Progenitor cell of endocrine pancreas (in vitro differentiated cells): ENCODE results near the gene FOXJ3. TPM values are rescaled to one million over a fixed set of nuclear protein-coding genes. Genes with fewer than 3 reads are reported as not detected.

Source experiments
- DNase-seq: peaks from one replicate; pipeline ENCODE4 v3.0.0; 2021; ENCODE audit warnings: low spot score; ENCODE audit not compliant: unreplicated experiment
- H3K27ac Mint-ChIP-seq: 2 replicates; pipeline ENCODE4 v1.8.0; 2021; ENCODE audit warnings: mild to moderate bottlenecking, moderate library complexity, mixed read lengths
- H3K27me3 Mint-ChIP-seq: 2 replicates; pipeline ENCODE4 v1.8.0; 2021; ENCODE audit warnings: mixed read lengths
- H3K36me3 Mint-ChIP-seq: 2 replicates; pipeline ENCODE4 v1.8.0; 2022; ENCODE audit warnings: mixed read lengths; ENCODE audit not compliant: insufficient read depth
- H3K4me1 Mint-ChIP-seq: 2 replicates; pipeline ENCODE4 v1.8.0; 2021; ENCODE audit warnings: low read depth, mixed read lengths
- H3K4me3 Mint-ChIP-seq: 2 replicates; pipeline ENCODE4 v1.8.0; 2021; ENCODE audit warnings: low read depth, mild to moderate bottlenecking, moderate library complexity, mixed read lengths
- H3K9me3 Mint-ChIP-seq: 2 replicates; pipeline ENCODE4 v1.8.0; 2021; ENCODE audit warnings: low read depth, mixed read lengths
- CTCF ChIP-seq: fragments of 200-600 bp; sonication (generic); IDR thresholded peaks from one replicate; pipeline ENCODE4 v1.5.0; 2021; ENCODE audit warnings: antibody characterized with exemption, mild to moderate bottlenecking; ENCODE audit not compliant: unreplicated experiment
- total RNA-seq: library from RNA; stranded (reverse); gene quantifications from 2 replicates; pipeline ENCODE4 v1.2.1, GENCODE V29; 2021

Gene FOXJ3
- total RNA-seq, 1 donor from 2014 or later, result 63.0 TPM

GRCh38 chr1:42143896-42144710 is 190.9 kb downstream of the FOXJ3 start:
- DNase-seq, result no peak

GRCh38 chr1:42142894-42143675 is 191.9 kb downstream of the FOXJ3 start:
- no peak overlapping the region for H3K4me3 Mint-ChIP-seq
- peaks cover 12% of the 10 kb centered on the region for H3K27me3 Mint-ChIP-seq
- TF ChIP-seq CTCF, result no peak
- no peaks in the 10 kb centered on the region for H3K9me3 Mint-ChIP-seq
- H3K36me3 Mint-ChIP-seq, result no peaks in the 10 kb centered on the region
- no peak overlapping the region for H3K27ac Mint-ChIP-seq
- no peak for DNase-seq
- H3K4me1 Mint-ChIP-seq, result no peaks in the 10 kb centered on the region

More at GRCh38 chr1:42143896-42144710, 190.9 kb downstream of the FOXJ3 start:
- Mint-ChIP-seq H3K27me3 (peaks cover 12% of the 10 kb centered on the region), H3K9me3 (no peaks in the 10 kb centered on the region), H3K4me1 (no peaks in the 10 kb centered on the region), H3K27ac (no peak overlapping the region), H3K36me3 (no peaks in the 10 kb centered on the region), H3K4me3 (no peak overlapping the region)
- TF ChIP-seq CTCF, result no peak

GRCh38 chr1:42141978-42142377 is 193.1 kb downstream of the FOXJ3 start:
- no peak for DNase-seq
- H3K36me3 Mint-ChIP-seq, result no peaks in the 10 kb centered on the region
- TF ChIP-seq CTCF, result no peak
- H3K4me3 Mint-ChIP-seq, result no peak overlapping the region
- no peaks in the 10 kb centered on the region for H3K9me3 Mint-ChIP-seq
- peaks cover 12% of the 10 kb centered on the region for H3K27me3 Mint-ChIP-seq
- H3K27ac Mint-ChIP-seq, result no peak overlapping the region
- no peaks in the 10 kb centered on the region for H3K4me1 Mint-ChIP-seq

GRCh38 chr1:42140191-42140590 is 194.8 kb downstream of the FOXJ3 start:
- Mint-ChIP-seq H3K36me3 (no peaks in the 10 kb centered on the region), H3K4me1 (peaks cover 4% of the 10 kb centered on the region), H3K27me3 (peaks cover 12% of the 10 kb centered on the region), H3K9me3 (no peaks in the 10 kb centered on the region), H3K4me3 (no peak overlapping the region), H3K27ac (no peak overlapping the region)
- no peak for DNase-seq
- no peak for TF ChIP-seq CTCF

- Mint-ChIP-seq H3K9me3 (no peaks in the 10 kb centered on the region), H3K4me3 (no peak overlapping the region), H3K36me3 (no peaks in the 10 kb centered on the region), H3K4me1 (peaks cover 6% of the 10 kb centered on the region), H3K27ac (no peak overlapping the region), H3K27me3 (peaks cover 10% of the 10 kb centered on the region)
- no peak for DNase-seq
- TF ChIP-seq CTCF, result no peak
These were observed 195.6 kb downstream of the FOXJ3 start for GRCh38 chr1:42139444-42139843.
